Keratinocyte (primary cell): ENCODE data around the gene MAP2K4.

Experiments used
- EZH2 ChIP-seq: IDR thresholded peaks from one replicate; pipeline ENCODE4 v1.6.1; 2012; ENCODE audit warnings: inconsistent platforms, mild to moderate bottlenecking, low read length, moderate library complexity
- TF ChIP-seq, protein P1 (sequence below), 3 experiments: IDR thresholded peaks in 1 of 3; conservative IDR thresholded peaks in 1 of 3; optimal IDR thresholded peaks in 1 of 3; 2 replicates in 2 of 3; 3 replicates in 1 of 3; pipeline versions ENCODE3 to v1.5.1; 2011; ENCODE audit warnings: low read length in 3 of 3, mild to moderate bottlenecking in 3 of 3, moderate library complexity in 2 of 3, control low read depth in 1 of 3, inconsistent platforms in 1 of 3; ENCODE audit not compliant: insufficient read depth in 2 of 3; ENCODE audit errors: extremely low read depth in 1 of 3

DNA sequence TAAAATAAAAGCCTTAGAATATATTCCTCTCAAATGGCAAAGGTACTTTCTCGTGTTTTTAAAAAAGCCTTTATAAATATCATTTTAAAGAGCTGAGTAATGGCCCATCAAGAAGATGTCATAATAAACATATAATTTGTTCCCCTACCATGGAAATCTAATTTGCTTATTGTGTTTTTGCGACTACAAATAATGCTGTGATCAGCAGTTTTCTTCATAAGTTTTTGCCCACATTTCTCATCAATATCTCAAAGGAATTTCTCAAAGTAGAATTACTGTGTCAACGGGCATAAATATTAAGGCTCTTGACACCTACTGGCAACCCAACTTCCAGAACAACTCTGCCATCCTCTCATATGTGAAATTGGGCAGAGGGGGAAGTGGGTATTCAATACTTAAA lies 40.9 kb upstream of the MAP2K4 start:
- TF ChIP-seq, protein P1, sequence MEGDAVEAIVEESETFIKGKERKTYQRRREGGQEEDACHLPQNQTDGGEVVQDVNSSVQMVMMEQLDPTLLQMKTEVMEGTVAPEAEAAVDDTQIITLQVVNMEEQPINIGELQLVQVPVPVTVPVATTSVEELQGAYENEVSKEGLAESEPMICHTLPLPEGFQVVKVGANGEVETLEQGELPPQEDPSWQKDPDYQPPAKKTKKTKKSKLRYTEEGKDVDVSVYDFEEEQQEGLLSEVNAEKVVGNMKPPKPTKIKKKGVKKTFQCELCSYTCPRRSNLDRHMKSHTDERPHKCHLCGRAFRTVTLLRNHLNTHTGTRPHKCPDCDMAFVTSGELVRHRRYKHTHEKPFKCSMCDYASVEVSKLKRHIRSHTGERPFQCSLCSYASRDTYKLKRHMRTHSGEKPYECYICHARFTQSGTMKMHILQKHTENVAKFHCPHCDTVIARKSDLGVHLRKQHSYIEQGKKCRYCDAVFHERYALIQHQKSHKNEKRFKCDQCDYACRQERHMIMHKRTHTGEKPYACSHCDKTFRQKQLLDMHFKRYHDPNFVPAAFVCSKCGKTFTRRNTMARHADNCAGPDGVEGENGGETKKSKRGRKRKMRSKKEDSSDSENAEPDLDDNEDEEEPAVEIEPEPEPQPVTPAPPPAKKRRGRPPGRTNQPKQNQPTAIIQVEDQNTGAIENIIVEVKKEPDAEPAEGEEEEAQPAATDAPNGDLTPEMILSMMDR (optimal IDR thresholded peaks at IDR 0.05 in 1 of 3, IDR thresholded peaks at IDR 0.05 in 1 of 3, conservative IDR thresholded peaks at IDR 0.05 in 1 of 3; ENCODE audit: extremely low read depth in 1 of 3, insufficient read depth in 2 of 3, low read length in 3 of 3) = no peak
- TF ChIP-seq EZH2 = no peak
